ENCODE measurements around the gene TBC1D9.

Gene TBC1D9

GRCh38 chr4:140717313-140717712 lies 38.9 kb downstream of the TBC1D9 start:
- FAIRE-seq (no peak), DNase-seq (ENCODE audit: insufficient read length, low spot score) (no peak)
- no peak for TF ChIP-seq CTCF (IDR thresholded peaks at IDR 0.05; ENCODE audit: insufficient read depth, missing control alignments)

DNA sequence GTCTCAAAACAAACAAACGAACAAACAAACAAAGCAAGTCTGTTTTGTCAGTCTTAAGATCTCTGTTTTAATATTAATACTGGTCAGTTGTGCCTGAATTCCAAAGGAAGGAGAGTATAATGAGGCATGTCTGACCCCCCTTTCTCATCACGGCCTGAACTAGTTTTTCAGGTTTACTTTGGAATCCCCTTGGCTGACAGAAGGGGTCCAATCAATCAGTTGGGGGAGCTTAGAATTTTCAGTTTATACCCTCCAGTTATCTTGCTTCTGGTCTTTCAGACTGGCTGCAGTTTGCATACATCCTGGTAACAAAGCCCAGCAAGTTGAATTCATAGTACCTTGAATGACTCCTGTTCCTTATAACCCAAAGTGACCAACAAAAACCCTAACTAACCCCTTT lies 41.1 kb downstream of the TBC1D9 start:
- TF ChIP-seq CTCF (IDR thresholded peaks at IDR 0.05; ENCODE audit: insufficient read depth, missing control alignments), result no peak
- FAIRE-seq (no peak), DNase-seq (ENCODE audit: insufficient read length, low spot score) (no peak)

DNA sequence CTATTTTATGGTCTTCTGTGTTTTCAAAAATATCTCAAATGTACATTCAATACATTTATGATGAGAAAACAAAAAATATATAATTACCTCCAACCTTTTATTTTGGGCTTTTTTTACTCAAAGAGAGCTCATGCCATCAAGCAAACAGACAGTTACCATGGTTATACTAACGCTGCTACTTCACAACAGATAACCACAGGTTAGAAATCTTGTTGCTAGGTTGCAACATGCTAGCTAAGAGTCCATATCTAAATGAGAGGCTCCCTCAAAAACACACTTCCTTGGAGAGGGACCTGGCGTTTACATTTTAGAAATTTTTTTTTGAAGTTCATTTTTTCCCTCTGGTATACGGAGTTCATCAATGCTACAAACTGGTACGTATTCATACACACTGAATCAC lies 44.3 kb downstream of the TBC1D9 start:
- FAIRE-seq, result no peak
- DNase-seq (ENCODE audit: insufficient read length, low spot score), result no peak
- TF ChIP-seq CTCF (IDR thresholded peaks at IDR 0.05; ENCODE audit: insufficient read depth, missing control alignments), result no peak

GRCh38 chr4:140710908-140711622 lies 45.1 kb downstream of the TBC1D9 start:
- DNase-seq (ENCODE audit: insufficient read length, low spot score) (no peak), FAIRE-seq (no peak)
- no peak for TF ChIP-seq CTCF (IDR thresholded peaks at IDR 0.05; ENCODE audit: insufficient read depth, missing control alignments)

DNA sequence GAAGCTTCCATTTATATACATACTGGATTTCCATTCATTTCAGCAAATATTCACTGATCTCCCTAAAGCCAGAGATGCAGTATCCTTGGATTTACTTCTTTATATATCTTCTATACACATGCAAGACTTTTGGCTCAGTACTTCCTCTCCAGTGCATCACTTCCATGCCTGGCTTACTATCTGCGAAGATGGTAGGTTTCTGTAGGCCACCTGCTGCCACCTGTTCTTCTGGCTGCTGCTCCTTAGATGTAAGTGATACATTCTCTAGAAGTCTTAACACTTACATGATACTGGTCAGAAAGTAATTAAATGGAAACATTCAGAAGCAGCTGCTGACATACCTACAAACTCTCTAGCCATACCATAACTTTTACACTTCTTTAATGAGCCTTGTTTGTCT lies 48.9 kb downstream of the TBC1D9 start:
- no peak for TF ChIP-seq CTCF (IDR thresholded peaks at IDR 0.05; ENCODE audit: insufficient read depth, missing control alignments)
- DNase-seq (ENCODE audit: insufficient read length, low spot score) (no peak), FAIRE-seq (no peak)

- no peak for TF ChIP-seq CTCF (IDR thresholded peaks at IDR 0.05; ENCODE audit: insufficient read depth, missing control alignments)
- FAIRE-seq, result no peak
- no peak for DNase-seq (ENCODE audit: insufficient read length, low spot score)
These were observed 49.5 kb downstream of the TBC1D9 start for GRCh38 chr4:140706665-140707064.

GRCh38 chr4:140706276-140706625 lies 49.9 kb downstream of the TBC1D9 start:
- DNase-seq (ENCODE audit: insufficient read length, low spot score) (no peak), FAIRE-seq (no peak)

More at GRCh38 chr4:140706276-140706625, 49.9 kb downstream of the TBC1D9 start:
- TF ChIP-seq CTCF (IDR thresholded peaks at IDR 0.05; ENCODE audit: insufficient read depth, missing control alignments), result no peak

Measured in D721Med (cell line).